A549 (cell line): Measurements from ENCODE around the gene SPRYD7. TPM values are rescaled to one million over a fixed set of nuclear protein-coding genes. Genes with fewer than 3 reads are reported as not detected.

ENCODE experiments used
- ATAC-seq, 2 experiments: fragments of 200-7000 bp in 1 of 2; fragments of >200 bp in 1 of 2; cut with Nextera tagmentation in 1 of 2; cut with Tn5 transposase in 1 of 2; 3 replicates each; pipeline versions ENCODE4 v1.8.0 to v1.9.1; 2018 to 2020; ENCODE audit warnings: mild to moderate bottlenecking in 1 of 2, moderate library complexity in 1 of 2
- CTCF ChIA-PET: fragments of 300-600 bp; sonication (Branson Sonifier 250); formaldehyde crosslinking; extraction: SDS; loops from one replicate; lab custom pipeline; 2021; ENCODE audit warnings: antibody characterized with exemption, inconsistent platforms; lab: Yijun Ruan, JAX
- POLR2A ChIA-PET: fragments of 350-600 bp; formaldehyde crosslinking; extraction: SDS; loops from one replicate; lab custom pipeline; 2021; ENCODE audit warnings: antibody characterized with exemption, inconsistent platforms; lab: Yijun Ruan, JAX
- DNase-seq, 2 experiments: peaks; one replicate each; pipeline versions ENCODE4 v3.0.0 to v3.0.0-alpha.2; 2011 to 2016; ENCODE audit warnings: low read depth in 1 of 2, low spot score in 1 of 2
- FAIRE-seq: peaks from 2 replicates; lab custom pipeline; 2011; peaks lifted over from hg19 to GRCh38; lab: Jason Lieb, UNC
- H3K27ac ChIP-seq, 2 experiments: fragments of >200 bp; sonication (Bioruptor Twin); formaldehyde crosslinking; 3 replicates each; pipeline ENCODE4 v1.5.1; 2016 to 2017
- H3K4me1 ChIP-seq: fragments of >200 bp; sonication (Bioruptor Twin); formaldehyde crosslinking; 3 replicates; pipeline ENCODE4 v1.6.1; 2016
- H3K4me2 ChIP-seq: fragments of >200 bp; sonication (Bioruptor Twin); formaldehyde crosslinking; 3 replicates; pipeline ENCODE4 v1.6.1; 2016
- H3K4me3 ChIP-seq: fragments of >200 bp; sonication (Bioruptor Twin); formaldehyde crosslinking; 3 replicates; pipeline ENCODE4 v1.5.1; 2016
- H3K9me3 ChIP-seq: fragments of >200 bp; sonication (Bioruptor Twin); formaldehyde crosslinking; 3 replicates; pipeline ENCODE4 v1.6.1; 2016
- ATOH8 ChIP-seq: fragments of 250-450 bp; sonication (Bioruptor Pico); IDR thresholded peaks from 2 replicates; pipeline ENCODE4 v1.5.0; 2020; ENCODE audit warnings: low read depth, mild to moderate bottlenecking, moderate library complexity
- BCL3 ChIP-seq: fragments of >200 bp; sonication (Bioruptor Twin); formaldehyde crosslinking; IDR thresholded peaks from 3 replicates; pipeline ENCODE4 v1.6.1; 2016
- CHD2 ChIP-seq: fragments of 150-350 bp; IDR thresholded peaks from 2 replicates; pipeline ENCODE4 v1.6.1; 2014; ENCODE audit warnings: low read length; ENCODE audit not compliant: partially characterized antibody
- CHD4 ChIP-seq: fragments of 200-600 bp; sonication (generic); IDR thresholded peaks from 2 replicates; pipeline ENCODE4 v1.6.1; 2016; ENCODE audit warnings: antibody characterized with exemption, mild to moderate bottlenecking, borderline replicate concordance
- FOSL2 ChIP-seq, 2 experiments: fragments of 450-650 bp in 1 of 2; fragments of >200 bp in 1 of 2; sonication (Bioruptor Twin) in 1 of 2; formaldehyde crosslinking; IDR thresholded peaks; 2 replicates each; pipeline versions ENCODE4 v1.5.0 to v1.6.1; 2016 to 2020; ENCODE audit warnings: mild to moderate bottlenecking in 1 of 2, moderate library complexity in 1 of 2
- GATA3 ChIP-seq: IDR thresholded peaks from 2 replicates; pipeline ENCODE4 v1.6.1; 2012; ENCODE audit warnings: borderline replicate concordance
- HDAC2 ChIP-seq: fragments of 200-600 bp; sonication (generic); IDR thresholded peaks from 2 replicates; pipeline ENCODE4 v1.6.1; 2016
- HES2 ChIP-seq: fragments of >200 bp; sonication (Bioruptor Twin); formaldehyde crosslinking; IDR thresholded peaks from 2 replicates; pipeline ENCODE4 v1.6.1; 2016
- JUN ChIP-seq, 2 experiments: fragments of >200 bp; sonication (Bioruptor Twin); formaldehyde crosslinking; IDR thresholded peaks; 2 replicates in 1 of 2; 3 replicates in 1 of 2; pipeline ENCODE4 v1.6.1; 2016 to 2017
- JUNB ChIP-seq: fragments of >200 bp; sonication (Bioruptor Twin); formaldehyde crosslinking; IDR thresholded peaks from 2 replicates; pipeline ENCODE4 v1.6.1; 2016
- KDM5A ChIP-seq: fragments of 200-600 bp; sonication (generic); IDR thresholded peaks from 2 replicates; pipeline ENCODE4 v1.6.1; 2016; ENCODE audit warnings: antibody characterized with exemption, mild to moderate bottlenecking
- MAZ ChIP-seq: fragments of 150-350 bp; IDR thresholded peaks from 2 replicates; pipeline ENCODE4 v1.6.1; 2014; ENCODE audit warnings: antibody characterized with exemption, low read depth, low read length, borderline replicate concordance
- NFE2L2 ChIP-seq: fragments of 150-350 bp; conservative IDR thresholded peaks from 2 replicates; pipeline ENCODE4 v1.6.1; 2014; ENCODE audit warnings: low read length
- NR3C1 ChIP-seq: fragments of >200 bp; sonication (Bioruptor Twin); formaldehyde crosslinking; IDR thresholded peaks from 3 replicates; pipeline ENCODE4 v1.6.1; 2017
- POLR2AphosphoS2 ChIP-seq: conservative IDR thresholded peaks from 2 replicates; pipeline ENCODE4 v1.6.1; 2012; ENCODE audit warnings: low read length, improper control_type of control experiment, inconsistent platforms
- RCOR1 ChIP-seq: fragments of 150-350 bp; IDR thresholded peaks from 2 replicates; pipeline ENCODE4 v1.6.1; 2014; ENCODE audit warnings: antibody characterized with exemption, low read length, low read depth
- REST ChIP-seq: fragments of 200-600 bp; sonication (generic); IDR thresholded peaks from 2 replicates; pipeline ENCODE4 v1.6.1; 2016; ENCODE audit warnings: antibody characterized with exemption, mild to moderate bottlenecking, moderate library complexity
- RFX5 ChIP-seq: fragments of 450-650 bp; IDR thresholded peaks from 2 replicates; pipeline ENCODE4 v1.7.1; 2014; ENCODE audit warnings: antibody characterized with exemption, mild to moderate bottlenecking, moderate library complexity
- SREBF2 ChIP-seq: fragments of 450-650 bp; IDR thresholded peaks from 2 replicates; pipeline ENCODE4 v1.6.1; 2014; ENCODE audit warnings: mild to moderate bottlenecking, moderate library complexity
- TFCP2L1 ChIP-seq: fragments of 250-450 bp; sonication (Bioruptor Pico); IDR thresholded peaks from 2 replicates; pipeline ENCODE4 v1.5.0; 2021; ENCODE audit warnings: mild to moderate bottlenecking
- ZSCAN20 ChIP-seq: fragments of 250-450 bp; sonication (Bioruptor Pico); IDR thresholded peaks from 2 replicates; pipeline ENCODE4 v1.8.0; 2022; ENCODE audit warnings: mild to moderate bottlenecking, moderate library complexity
- WGBS: methylation state at CpG from one replicate; pipeline ENCODE4 v1.1.6; 2017; ENCODE audit errors: missing lambda C conversion rate; 5-methylcytosine and 5-hydroxymethylcytosine counted together
- polyA plus RNA-seq, 4 experiments: library from polyadenylated mRNA; depleted of rRNA in 3 of 4; stranded (reverse); fragments of >200 nt; fragmentation: RNase III in 1 of 4; extraction: RNeasy Plus Mini Kit Qiagen cat#74134 plus additional on column Dnase treatment in 1 of 4; gene quantifications; 2 replicates in 3 of 4; 3 replicates in 1 of 4; pipeline ENCODE4 v1.2.3, GENCODE V29; 2011 to 2017
- TF ChIP-seq, protein P1 (sequence below): fragments of >200 bp; sonication (Bioruptor Twin); formaldehyde crosslinking; IDR thresholded peaks from 3 replicates; pipeline ENCODE4 v1.5.1; 2016
- TF ChIP-seq, protein P2 (sequence below): fragments of 150-350 bp; IDR thresholded peaks from 2 replicates; pipeline ENCODE4 v1.6.1; 2014; ENCODE audit warnings: low read depth, mild to moderate bottlenecking, low read length

The SPRYD7 gene
- polyA plus RNA-seq, 2 of the 4 experiments (the other 2 are of a cell fraction) = 11.6 to 13.6 TPM

DNA sequence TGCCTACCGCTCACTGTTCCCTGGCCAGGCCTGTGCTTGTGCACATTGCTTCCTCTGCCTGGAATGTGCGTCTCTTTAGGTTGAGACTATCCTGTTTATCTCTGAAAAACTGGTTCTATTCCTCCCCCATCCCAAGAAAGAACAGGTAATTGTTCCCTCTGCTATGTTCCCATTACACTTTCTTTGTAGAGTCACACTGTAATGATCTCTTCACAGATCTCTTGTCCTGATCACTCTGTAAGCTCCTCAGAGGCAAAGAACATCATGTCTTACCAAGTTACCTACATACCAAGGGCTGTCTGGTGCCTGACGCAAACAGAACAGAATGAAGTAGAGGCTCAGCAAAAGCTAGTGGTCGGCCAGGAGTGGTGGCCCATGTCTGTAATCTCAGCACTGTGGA, 40.3 kb downstream of the SPRYD7 start (continued):
- TF ChIP-seq FOSL2 (IDR thresholded peaks at IDR 0.05) (no peak), FOSL2 (CRISPR knock-in tag; IDR thresholded peaks at IDR 0.05) (no peak), JUN (IDR thresholded peaks at IDR 0.05) (no peak), HES2 (no peak)

DNA sequence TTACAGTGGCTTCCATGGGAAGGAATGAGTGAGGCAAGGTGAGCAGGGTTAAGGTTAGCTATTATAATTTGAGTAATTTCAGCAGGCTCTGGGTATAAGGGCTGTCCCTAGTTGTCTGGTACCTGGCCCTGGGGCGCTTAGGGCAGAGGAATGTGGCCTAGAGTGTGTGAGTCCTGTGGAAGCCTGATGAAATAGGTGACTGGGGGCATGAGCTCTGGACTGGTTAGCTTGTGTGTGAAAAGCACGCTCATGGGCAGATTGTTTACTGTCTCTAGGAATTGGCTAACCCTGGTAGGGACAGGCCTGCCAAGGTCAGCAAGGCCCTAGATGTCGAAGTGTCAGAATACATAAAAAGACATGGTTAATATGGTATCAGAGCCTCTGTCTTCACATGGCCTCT, 42.5 kb downstream of the SPRYD7 start:
- no peak overlapping the region for H3K27ac ChIP-seq
- no peak for FAIRE-seq
- H3K4me3 ChIP-seq = no peak overlapping the region
- no peak for ATAC-seq
- TF ChIP-seq RCOR1 (no peak), CHD2 (no peak), HES2 (no peak), REST (no peak), NR3C1 (no peak), TFCP2L1 (CRISPR knock-in tag) (no peak), POLR2AphosphoS2 (no peak), MAZ (no peak), SREBF2 (no peak), RFX5 (no peak), GATA3 (no peak), BCL3 (no peak), JUNB (no peak)
- TF ChIP-seq, all 56 proteins: peak for 0
- ChIA-PET POLR2A (no interaction called here), CTCF (no interaction called here)
- Histone ChIP-seq H3K9me3 (no peaks in the 10 kb centered on the region), H3K4me1 (no peaks in the 10 kb centered on the region), H3K4me2 (no peak overlapping the region)
- no peak for DNase-seq
- WGBS = 84% methylated on average over 3 of the region's 3 CpGs

DNA sequence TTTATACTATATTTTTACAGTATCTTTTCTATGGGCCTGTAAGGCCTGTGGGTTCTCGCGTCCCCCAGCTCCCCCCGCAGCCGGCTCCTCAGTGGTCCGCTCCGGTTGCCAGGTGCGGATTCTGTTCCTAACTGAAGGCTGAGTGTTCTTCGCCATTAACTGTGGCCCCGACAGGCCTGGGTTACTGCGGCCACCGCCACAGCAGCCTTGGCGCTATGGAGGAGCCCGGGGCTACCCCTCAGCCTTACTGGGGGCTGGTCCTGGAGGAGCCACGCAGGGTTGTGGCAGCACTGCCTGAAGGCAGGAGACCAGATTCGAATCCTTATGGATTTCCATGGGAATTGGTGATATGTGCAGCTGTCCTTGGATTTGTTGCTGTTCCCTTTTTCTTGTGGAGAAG, 45.8 kb downstream of the SPRYD7 start:
- no peaks in the 10 kb centered on the region for H3K9me3 ChIP-seq
- ChIA-PET POLR2A (no interaction called here), CTCF (no interaction called here)
- WGBS = 95% methylated on average over 12 of the region's 15 CpGs
- H3K4me3 ChIP-seq = no peak overlapping the region
- DNase-seq = no peak
- H3K4me2 ChIP-seq = no peak overlapping the region
- no peak for ATAC-seq
- no peak for FAIRE-seq
- no peaks in the 10 kb centered on the region for H3K4me1 ChIP-seq
- no peak overlapping the region for H3K27ac ChIP-seq
- TF ChIP-seq ATOH8 (CRISPR knock-in tag) (no peak), KDM5A (no peak), ZSCAN20 (CRISPR knock-in tag) (no peak), CHD4 (no peak), REST (no peak), HDAC2 (no peak), NFE2L2 (no peak)
- TF ChIP-seq, protein P1, sequence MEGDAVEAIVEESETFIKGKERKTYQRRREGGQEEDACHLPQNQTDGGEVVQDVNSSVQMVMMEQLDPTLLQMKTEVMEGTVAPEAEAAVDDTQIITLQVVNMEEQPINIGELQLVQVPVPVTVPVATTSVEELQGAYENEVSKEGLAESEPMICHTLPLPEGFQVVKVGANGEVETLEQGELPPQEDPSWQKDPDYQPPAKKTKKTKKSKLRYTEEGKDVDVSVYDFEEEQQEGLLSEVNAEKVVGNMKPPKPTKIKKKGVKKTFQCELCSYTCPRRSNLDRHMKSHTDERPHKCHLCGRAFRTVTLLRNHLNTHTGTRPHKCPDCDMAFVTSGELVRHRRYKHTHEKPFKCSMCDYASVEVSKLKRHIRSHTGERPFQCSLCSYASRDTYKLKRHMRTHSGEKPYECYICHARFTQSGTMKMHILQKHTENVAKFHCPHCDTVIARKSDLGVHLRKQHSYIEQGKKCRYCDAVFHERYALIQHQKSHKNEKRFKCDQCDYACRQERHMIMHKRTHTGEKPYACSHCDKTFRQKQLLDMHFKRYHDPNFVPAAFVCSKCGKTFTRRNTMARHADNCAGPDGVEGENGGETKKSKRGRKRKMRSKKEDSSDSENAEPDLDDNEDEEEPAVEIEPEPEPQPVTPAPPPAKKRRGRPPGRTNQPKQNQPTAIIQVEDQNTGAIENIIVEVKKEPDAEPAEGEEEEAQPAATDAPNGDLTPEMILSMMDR = no peak
- TF ChIP-seq, protein P2, sequence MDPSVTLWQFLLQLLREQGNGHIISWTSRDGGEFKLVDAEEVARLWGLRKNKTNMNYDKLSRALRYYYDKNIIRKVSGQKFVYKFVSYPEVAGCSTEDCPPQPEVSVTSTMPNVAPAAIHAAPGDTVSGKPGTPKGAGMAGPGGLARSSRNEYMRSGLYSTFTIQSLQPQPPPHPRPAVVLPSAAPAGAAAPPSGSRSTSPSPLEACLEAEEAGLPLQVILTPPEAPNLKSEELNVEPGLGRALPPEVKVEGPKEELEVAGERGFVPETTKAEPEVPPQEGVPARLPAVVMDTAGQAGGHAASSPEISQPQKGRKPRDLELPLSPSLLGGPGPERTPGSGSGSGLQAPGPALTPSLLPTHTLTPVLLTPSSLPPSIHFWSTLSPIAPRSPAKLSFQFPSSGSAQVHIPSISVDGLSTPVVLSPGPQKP = no peak
